Measurements from ENCODE around the gene FAM181A. TPM values are rescaled to one million over a fixed set of nuclear protein-coding genes. Genes with fewer than 3 reads are reported as not detected.

The FAM181A gene
- total and polyA plus RNA-seq, 10 donors, result not detected

- Histone ChIP-seq H3K4me1 (peaks cover 0 to 22% (median 15%) of the 10 kb centered on the region in 6 donors), H3K4me3 (no peak overlapping the region), H3K27ac (no peak overlapping the region), H3K27me3 (replicated peaks in 1 of 7) (peaks cover 0 to 29% (median 10%) of the 10 kb centered on the region in 7 donors), H3K36me3 (peaks cover 0 to 57% (median 3%) of the 10 kb centered on the region in 6 donors), H3K9me3 (no peaks in the 10 kb centered on the region)
- intact Hi-C loops (cut with DNase I; ENCODE audit: low total_unique reads), result no loop called here
- DNase-seq, result peak; percentile 76
- TF ChIP-seq POLR2AphosphoS5 (IDR thresholded peaks at IDR 0.05) (no peak), POLR2A (IDR thresholded peaks at IDR 0.05) (no peak), CTCF (IDR thresholded peaks at IDR 0.05 in 8 of 11, conservative IDR thresholded peaks at IDR 0.05 in 3 of 11) (no peak)
- 80 to 92% (median 88%) methylated on average over 15 to 16 of the region's 16 CpGs for WGBS, 5 donors
Observed at GRCh38 chr14:93941293-93941910, 14.3 kb downstream of the FAM181A start.

- Histone ChIP-seq H3K4me1 (peaks cover 0 to 22% (median 15%) of the 10 kb centered on the region in 6 donors), H3K9me3 (no peaks in the 10 kb centered on the region), H3K36me3 (peaks cover 0 to 55% (median 8%) of the 10 kb centered on the region in 6 donors), H3K27ac (no peak overlapping the region), H3K4me3 (no peak overlapping the region), H3K27me3 (replicated peaks in 1 of 7) (peaks cover 0 to 16% (median 10%) of the 10 kb centered on the region in 7 donors)
- TF ChIP-seq POLR2A (IDR thresholded peaks at IDR 0.05) (no peak), CTCF (IDR thresholded peaks at IDR 0.05 in 8 of 11, conservative IDR thresholded peaks at IDR 0.05 in 3 of 11) (no peak), POLR2AphosphoS5 (IDR thresholded peaks at IDR 0.05) (no peak)
- intact Hi-C loops (cut with DNase I; ENCODE audit: low total_unique reads), result no loop called here
- DNase-seq, result no peak
- WGBS, 5 donors, result 95 to 97% (median 96%) methylated on average over 9 to 10 of the region's 10 CpGs
Observed at GRCh38 chr14:93943052-93943451, 15.9 kb downstream of the FAM181A start.

- TF ChIP-seq POLR2A (IDR thresholded peaks at IDR 0.05) (no peak), POLR2AphosphoS5 (IDR thresholded peaks at IDR 0.05) (no peak), CTCF (IDR thresholded peaks at IDR 0.05 in 8 of 11, conservative IDR thresholded peaks at IDR 0.05 in 3 of 11) (no peak)
- DNase-seq, result peak; percentile 62
- Histone ChIP-seq H3K27me3 (replicated peaks in 1 of 7) (peaks cover 0 to 7% (median 5%) of the 10 kb centered on the region in 7 donors), H3K27ac (no peak overlapping the region), H3K9me3 (no peaks in the 10 kb centered on the region), H3K36me3 (peaks cover 0 to 61% (median 8%) of the 10 kb centered on the region in 6 donors), H3K4me3 (no peak overlapping the region), H3K4me1 (peaks cover 0 to 20% (median 12%) of the 10 kb centered on the region in 6 donors)
- 89 to 94% (median 90%) methylated on average over 9 of the region's 9 CpGs for WGBS, 5 donors
- intact Hi-C loops (cut with DNase I; ENCODE audit: low total_unique reads), result no loop called here
Observed at GRCh38 chr14:93943930-93944329, 16.8 kb downstream of the FAM181A start.

GRCh38 chr14:93944348-93945069 lies 17.4 kb downstream of the FAM181A start:
- peak; percentile 56 for DNase-seq
- no peaks in the 10 kb centered on the region for H3K9me3 ChIP-seq
- H3K27me3 ChIP-seq (replicated peaks in 1 of 7), result peaks cover 0 to 1% (median 0%) of the 10 kb centered on the region in 7 donors
- H3K4me3 ChIP-seq, result no peak overlapping the region
- no peak overlapping the region for H3K27ac ChIP-seq
- no peak for TF ChIP-seq POLR2AphosphoS5 (IDR thresholded peaks at IDR 0.05)
- no peak for TF ChIP-seq POLR2A (IDR thresholded peaks at IDR 0.05)
- TF ChIP-seq CTCF (IDR thresholded peaks at IDR 0.05 in 8 of 11, conservative IDR thresholded peaks at IDR 0.05 in 3 of 11), result no peak
- peaks cover 0 to 14% (median 7%) of the 10 kb centered on the region in 6 donors for H3K4me1 ChIP-seq
- H3K36me3 ChIP-seq, result peaks cover 0 to 67% (median 8%) of the 10 kb centered on the region in 6 donors
- 85 to 93% (median 89%) methylated on average over 12 to 16 of the region's 16 CpGs for WGBS, 5 donors
- intact Hi-C loops (cut with DNase I; ENCODE audit: low total_unique reads), result no loop called here

Measured in spleen (tissue), 11 donors.